SU-DHL-6 (cell line): ENCODE data around the gene CTBS.

ENCODE experiments used
- H2AFZ ChIP-seq: fragments of 200-600 bp; sonication (generic); 2 replicates; pipeline ENCODE4 v1.6.1; 2014; ENCODE audit warnings: low read depth, mild to moderate bottlenecking, moderate library complexity, mixed read lengths, antibody characterized with exemption, low read length; ENCODE audit not compliant: severe bottlenecking
- H3F3A ChIP-seq: fragments of 200-600 bp; shearing (Covaris generic); 2 replicates; pipeline ENCODE4 v1.6.0; 2016; ENCODE audit warnings: antibody characterized with exemption, mild to moderate bottlenecking; ENCODE audit not compliant: insufficient read depth
- H3K27ac ChIP-seq: fragments of 200-600 bp; sonication (generic); 2 replicates; pipeline ENCODE4 v1.5.1; 2016; ENCODE audit warnings: low read depth, mild to moderate bottlenecking, low read length, moderate library complexity, mixed read lengths
- H3K27me3 ChIP-seq: fragments of 200-600 bp; sonication (generic), shearing (Covaris generic); 2 replicates; pipeline ENCODE4 v1.6.0; 2014; ENCODE audit warnings: mild to moderate bottlenecking, low read length
- H3K36me3 ChIP-seq: fragments of 200-600 bp; sonication (generic); 2 replicates; pipeline ENCODE4 v1.6.1; 2014; ENCODE audit warnings: mild to moderate bottlenecking, low read length, mixed read lengths
- H3K4me2 ChIP-seq: fragments of 300-600, 200-600 bp; shearing (Covaris generic), sonication (generic); 2 replicates; pipeline ENCODE4 v1.6.0; 2014; ENCODE audit warnings: low read length, low read depth, mild to moderate bottlenecking; ENCODE audit not compliant: poor library complexity, severe bottlenecking
- H3K4me3 ChIP-seq: fragments of 200-600 bp; sonication (generic); 2 replicates; pipeline ENCODE4 v1.5.1; 2014; ENCODE audit warnings: antibody characterized with exemption, low read length, mild to moderate bottlenecking, mixed read lengths; ENCODE audit not compliant: insufficient read depth, poor library complexity, severe bottlenecking
- H3K79me2 ChIP-seq: fragments of 200-600 bp; sonication (generic); 2 replicates; pipeline ENCODE4 v1.6.1; 2014; ENCODE audit warnings: mild to moderate bottlenecking, low read length, moderate library complexity; ENCODE audit not compliant: insufficient read depth
- H3K9ac ChIP-seq: fragments of 200-600 bp; sonication (generic); 2 replicates; pipeline ENCODE4 v1.7.0; 2014; ENCODE audit warnings: mild to moderate bottlenecking, low read length
- H3K9me2 ChIP-seq: fragments of 200-600 bp; sonication (generic); replicated peaks from 2 replicates; pipeline ENCODE4 v1.6.1; 2014; ENCODE audit warnings: low read length; ENCODE audit not compliant: insufficient read depth
- H3K9me3 ChIP-seq: fragments of 200-600 bp; sonication (generic); 2 replicates; pipeline ENCODE4 v1.6.1; 2014; ENCODE audit warnings: low read length, mixed read lengths; ENCODE audit not compliant: insufficient read depth
- H4K20me1 ChIP-seq: fragments of 200-600 bp; sonication (generic); 2 replicates; pipeline ENCODE4 v1.6.1; 2014; ENCODE audit warnings: low read depth, mild to moderate bottlenecking, antibody characterized with exemption, low read length, moderate library complexity, mixed read lengths
- EZH2phosphoT487 ChIP-seq: fragments of 200-600 bp; sonication (generic), shearing (Covaris generic); conservative IDR thresholded peaks from 2 replicates; pipeline ENCODE4 v1.6.1; 2018; ENCODE audit warnings: mild to moderate bottlenecking, antibody characterized with exemption, low read length, moderate library complexity, mixed read lengths
- TF ChIP-seq, protein P1 (sequence below): fragments of 200-600 bp; sonication (generic); IDR thresholded peaks from one replicate; pipeline ENCODE4 v1.5.1; 2017; ENCODE audit warnings: antibody characterized with exemption, mild to moderate bottlenecking, low read length, moderate library complexity; ENCODE audit not compliant: insufficient read depth, poor library complexity, severe bottlenecking

CTBS gene, protein sequence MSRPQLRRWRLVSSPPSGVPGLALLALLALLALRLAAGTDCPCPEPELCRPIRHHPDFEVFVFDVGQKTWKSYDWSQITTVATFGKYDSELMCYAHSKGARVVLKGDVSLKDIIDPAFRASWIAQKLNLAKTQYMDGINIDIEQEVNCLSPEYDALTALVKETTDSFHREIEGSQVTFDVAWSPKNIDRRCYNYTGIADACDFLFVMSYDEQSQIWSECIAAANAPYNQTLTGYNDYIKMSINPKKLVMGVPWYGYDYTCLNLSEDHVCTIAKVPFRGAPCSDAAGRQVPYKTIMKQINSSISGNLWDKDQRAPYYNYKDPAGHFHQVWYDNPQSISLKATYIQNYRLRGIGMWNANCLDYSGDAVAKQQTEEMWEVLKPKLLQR

DNA sequence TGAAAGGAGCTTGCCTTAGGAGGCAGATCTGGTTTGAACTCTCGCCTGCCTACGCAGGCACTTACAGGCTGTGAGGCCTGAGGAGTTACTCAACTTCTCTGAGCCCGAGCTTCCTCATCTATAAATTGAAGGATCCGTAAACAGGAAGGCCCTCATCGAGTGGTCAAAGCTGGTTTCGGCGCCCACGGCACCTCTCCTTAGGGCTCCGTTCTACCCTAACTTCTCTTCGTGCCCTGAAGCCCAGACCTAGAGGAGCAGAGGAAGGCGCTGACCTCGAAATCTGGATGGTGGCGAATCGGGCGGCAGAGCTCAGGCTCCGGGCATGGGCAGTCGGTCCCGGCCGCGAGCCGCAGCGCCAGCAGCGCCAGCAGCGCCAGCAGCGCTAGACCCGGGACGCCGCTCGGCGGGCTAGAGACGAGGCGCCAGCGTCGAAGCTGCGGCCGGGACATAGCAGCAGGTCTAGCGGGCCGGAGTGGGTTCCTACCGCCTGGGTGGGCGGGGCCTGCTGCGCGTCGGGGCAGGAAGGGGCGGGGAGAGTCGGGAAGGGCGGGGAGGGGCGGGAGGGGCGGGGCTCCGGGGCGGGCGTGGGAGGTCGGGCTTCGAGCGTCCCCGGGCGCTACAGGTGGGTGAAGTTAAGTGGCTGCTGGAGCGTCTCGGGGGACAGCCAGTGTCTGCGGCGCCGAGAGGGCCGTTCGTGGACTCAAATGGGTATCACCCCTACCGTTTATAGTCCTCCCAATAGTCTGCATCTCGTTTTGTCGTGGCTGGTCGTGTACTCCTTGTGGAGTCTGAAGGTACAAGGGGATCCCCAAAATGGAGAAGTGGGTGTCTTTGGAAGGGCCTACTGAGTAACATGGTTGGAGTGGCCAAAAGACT, at the start of gene CTBS:
CTBS (minus strand) TSS at position 474 of the 876 bp plus-strand sequence; CDS start at position 449, 25 bp downstream.
- Histone ChIP-seq H3K79me2 (no peaks in the 10 kb centered on the region), H3K9me2 (no peaks in the 10 kb centered on the region), H3K27me3 (no peaks in the 10 kb centered on the region), H2AFZ (peak within 1 kb of the TSS; percentile 97), H3K27ac (peak within 1 kb of the TSS; percentile 82), H3F3A (0 out of 2 replicates have a peak, but pooled peaks cover 5% of the 10 kb centered on the region), H3K4me2 (peak within 1 kb of the TSS; percentile 86), H3K9me3 (no peaks in the 10 kb centered on the region), H3K9ac (peak within 1 kb of the TSS; percentile 93), H3K4me3 (peak within 1 kb of the TSS; percentile 91), H3K36me3 (no peaks in the 10 kb centered on the region), H4K20me1 (no peaks in the 10 kb centered on the region)
- TF ChIP-seq, protein P1, sequence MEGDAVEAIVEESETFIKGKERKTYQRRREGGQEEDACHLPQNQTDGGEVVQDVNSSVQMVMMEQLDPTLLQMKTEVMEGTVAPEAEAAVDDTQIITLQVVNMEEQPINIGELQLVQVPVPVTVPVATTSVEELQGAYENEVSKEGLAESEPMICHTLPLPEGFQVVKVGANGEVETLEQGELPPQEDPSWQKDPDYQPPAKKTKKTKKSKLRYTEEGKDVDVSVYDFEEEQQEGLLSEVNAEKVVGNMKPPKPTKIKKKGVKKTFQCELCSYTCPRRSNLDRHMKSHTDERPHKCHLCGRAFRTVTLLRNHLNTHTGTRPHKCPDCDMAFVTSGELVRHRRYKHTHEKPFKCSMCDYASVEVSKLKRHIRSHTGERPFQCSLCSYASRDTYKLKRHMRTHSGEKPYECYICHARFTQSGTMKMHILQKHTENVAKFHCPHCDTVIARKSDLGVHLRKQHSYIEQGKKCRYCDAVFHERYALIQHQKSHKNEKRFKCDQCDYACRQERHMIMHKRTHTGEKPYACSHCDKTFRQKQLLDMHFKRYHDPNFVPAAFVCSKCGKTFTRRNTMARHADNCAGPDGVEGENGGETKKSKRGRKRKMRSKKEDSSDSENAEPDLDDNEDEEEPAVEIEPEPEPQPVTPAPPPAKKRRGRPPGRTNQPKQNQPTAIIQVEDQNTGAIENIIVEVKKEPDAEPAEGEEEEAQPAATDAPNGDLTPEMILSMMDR, result no peak
- TF ChIP-seq EZH2phosphoT487, result no peak

DNA sequence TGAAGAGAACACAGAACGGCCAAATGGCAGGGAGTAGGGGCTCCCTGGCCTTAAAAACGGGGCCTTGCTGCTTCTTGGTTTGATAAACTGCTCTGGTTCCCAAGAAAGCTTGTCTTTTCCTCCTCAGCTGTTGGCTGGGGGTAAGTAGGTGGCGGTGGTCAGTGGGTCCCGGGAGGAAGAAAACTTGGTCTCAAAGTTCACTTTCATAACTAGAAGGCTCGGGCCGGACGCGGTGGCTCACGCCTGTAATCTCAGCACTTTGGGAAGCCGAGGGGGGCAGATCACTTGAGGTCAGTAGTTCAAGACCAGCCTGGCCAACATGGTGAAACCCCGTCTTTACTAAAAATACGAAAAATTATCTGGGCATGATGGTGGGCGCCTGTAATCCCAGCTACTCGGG, 47.3 kb upstream of the CTBS start:
- Histone ChIP-seq H3K36me3 (no peaks in the 10 kb centered on the region), H2AFZ (no peak overlapping the region), H3K27ac (no peak overlapping the region), H3K9me3 (no peaks in the 10 kb centered on the region), H3K9me2 (no peaks in the 10 kb centered on the region), H3F3A (no peaks in the 10 kb centered on the region), H3K4me3 (no peak overlapping the region), H3K4me2 (no peak overlapping the region), H4K20me1 (no peaks in the 10 kb centered on the region), H3K9ac (no peak overlapping the region), H3K27me3 (no peaks in the 10 kb centered on the region), H3K79me2 (no peaks in the 10 kb centered on the region)
- no peak for TF ChIP-seq EZH2phosphoT487
- TF ChIP-seq, protein P1, result no peak

DNA sequence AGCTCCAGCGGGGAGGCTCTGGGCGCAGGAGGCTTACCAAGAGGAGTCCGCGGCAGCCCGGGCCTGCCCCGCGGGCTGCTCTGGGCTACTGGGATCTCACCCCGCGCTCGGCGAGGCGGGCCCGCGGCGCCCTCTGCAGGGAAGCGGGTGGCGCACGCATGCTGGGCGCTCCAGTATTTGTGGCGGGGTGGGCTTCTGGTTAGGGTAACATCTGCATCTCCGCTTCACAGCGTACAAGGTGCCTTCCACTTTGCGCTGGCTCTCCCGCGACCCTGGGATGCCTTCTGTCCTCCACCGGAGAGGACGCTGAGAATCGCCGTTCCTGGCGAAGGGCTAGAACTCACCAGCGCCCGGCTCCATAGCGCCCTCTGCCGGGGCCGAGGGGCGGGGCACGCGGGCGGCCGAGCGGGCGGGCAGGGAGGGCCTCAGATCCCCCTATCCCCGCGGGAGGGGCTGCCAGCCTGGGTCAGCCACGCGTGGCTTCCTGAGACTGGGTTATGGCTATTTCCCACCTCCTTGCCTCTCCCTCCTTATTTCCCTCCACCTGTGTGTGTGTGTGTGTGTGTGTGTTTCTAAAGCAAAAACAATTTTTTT, 46.6 kb upstream of the CTBS start:
- Histone ChIP-seq H3F3A (no peaks in the 10 kb centered on the region), H3K79me2 (no peaks in the 10 kb centered on the region), H3K4me3 (peak overlapping the region; percentile 63), H3K9me2 (no peaks in the 10 kb centered on the region), H3K9ac (peak overlapping the region; percentile 58), H3K36me3 (no peaks in the 10 kb centered on the region), H2AFZ (peak overlapping the region; percentile 69), H3K27me3 (no peaks in the 10 kb centered on the region), H3K9me3 (no peaks in the 10 kb centered on the region), H3K4me2 (peak overlapping the region; percentile 65), H4K20me1 (no peaks in the 10 kb centered on the region), H3K27ac (no peak overlapping the region)
- TF ChIP-seq EZH2phosphoT487, result no peak
- TF ChIP-seq, protein P1, result peak; percentile 99
